ENCODE data around the gene ADGRG7.

ADGRG7 gene

DNA sequence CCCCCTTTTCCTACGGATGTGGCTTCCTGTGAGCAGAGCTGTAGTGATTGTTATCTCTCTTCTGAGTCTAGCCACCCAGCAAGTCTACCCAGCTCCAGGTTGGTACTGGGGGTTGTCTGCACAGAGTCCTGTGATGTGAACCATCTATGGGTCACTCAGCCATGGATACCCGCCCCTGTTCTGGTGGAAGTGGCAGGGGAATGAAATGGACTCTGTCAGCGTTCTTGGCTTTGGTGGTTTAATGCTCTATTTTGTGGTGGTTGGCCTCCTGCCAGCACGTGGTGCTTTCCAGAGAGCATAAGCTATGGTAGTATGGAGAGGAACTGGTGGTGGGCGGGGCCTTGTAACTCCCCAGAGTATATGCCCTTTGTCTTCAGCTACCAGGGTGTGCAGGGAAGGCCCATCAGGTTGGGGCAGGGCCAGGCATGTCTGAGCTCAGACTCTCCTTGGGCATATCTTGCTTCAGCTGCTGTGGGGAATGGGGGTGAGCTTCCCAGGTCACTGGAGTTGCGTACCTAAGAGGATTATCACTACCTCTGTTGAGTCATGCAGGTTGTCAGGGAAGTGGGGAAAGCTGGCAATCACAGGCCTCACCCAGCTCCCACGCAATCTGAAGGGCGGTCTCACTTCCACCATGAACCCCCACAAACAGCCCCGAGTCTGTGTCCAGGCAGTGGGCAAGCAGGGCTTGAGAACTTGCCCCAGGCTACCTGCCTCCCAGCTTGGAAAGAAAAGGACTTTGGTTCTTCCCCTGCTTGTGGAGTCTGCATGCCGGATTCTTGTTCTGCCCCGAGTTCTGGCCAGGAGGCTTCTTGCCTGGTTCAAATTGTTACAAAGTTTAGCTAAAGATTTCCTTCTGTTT, 9.0 kb upstream of the ADGRG7 start:
- no peak for DNase-seq

DNA sequence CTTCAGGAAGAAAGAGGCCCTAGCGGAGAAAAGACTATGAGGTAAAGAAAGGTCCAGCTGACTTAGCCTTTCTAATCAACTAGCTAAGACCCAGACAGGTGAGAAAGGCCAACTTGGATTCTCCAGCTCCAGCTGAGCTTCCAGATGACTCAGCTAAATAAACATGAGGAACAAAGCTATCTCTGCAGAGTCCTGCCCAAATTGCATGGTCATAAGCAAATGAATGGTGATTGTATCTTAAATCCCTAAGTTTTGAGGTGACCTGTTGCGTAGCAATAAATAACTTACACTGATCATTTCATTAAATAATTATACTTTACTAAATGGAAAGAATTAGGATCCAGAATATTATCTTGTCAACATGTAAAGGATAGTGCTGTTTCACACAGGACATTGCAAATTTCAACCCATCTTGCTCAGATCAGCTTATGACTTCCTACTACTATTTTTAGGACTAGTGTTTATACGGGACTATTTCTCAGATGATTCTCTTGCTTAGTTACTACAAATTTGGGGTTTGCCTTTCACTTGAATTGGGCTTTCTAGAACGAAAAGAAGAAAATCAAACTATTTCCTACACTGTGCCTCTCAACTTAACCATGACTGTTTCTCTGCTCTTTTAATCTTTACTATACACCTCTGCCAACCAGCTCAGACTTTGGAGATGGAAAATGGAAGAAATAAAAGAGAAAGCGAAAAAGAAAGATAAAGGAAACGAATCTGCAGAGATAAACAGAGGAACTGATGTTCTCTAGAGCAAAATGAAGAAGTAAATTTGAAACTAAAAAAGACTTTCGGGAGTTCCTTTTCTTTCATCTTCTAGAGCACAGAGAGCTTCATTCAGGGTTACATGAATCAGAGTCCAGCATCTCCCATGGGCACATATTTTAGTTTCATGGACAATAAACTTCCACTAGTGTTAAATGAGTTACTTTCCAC, 6.6 kb upstream of the ADGRG7 start:
- DNase-seq = no peak

- no peak for DNase-seq
These were observed 5.9 kb upstream of the ADGRG7 start for GRCh38 chr3:100603469-100603868.

GRCh38 chr3:100605358-100605757, 4.0 kb upstream of the ADGRG7 start:
- no peak for DNase-seq

DNA sequence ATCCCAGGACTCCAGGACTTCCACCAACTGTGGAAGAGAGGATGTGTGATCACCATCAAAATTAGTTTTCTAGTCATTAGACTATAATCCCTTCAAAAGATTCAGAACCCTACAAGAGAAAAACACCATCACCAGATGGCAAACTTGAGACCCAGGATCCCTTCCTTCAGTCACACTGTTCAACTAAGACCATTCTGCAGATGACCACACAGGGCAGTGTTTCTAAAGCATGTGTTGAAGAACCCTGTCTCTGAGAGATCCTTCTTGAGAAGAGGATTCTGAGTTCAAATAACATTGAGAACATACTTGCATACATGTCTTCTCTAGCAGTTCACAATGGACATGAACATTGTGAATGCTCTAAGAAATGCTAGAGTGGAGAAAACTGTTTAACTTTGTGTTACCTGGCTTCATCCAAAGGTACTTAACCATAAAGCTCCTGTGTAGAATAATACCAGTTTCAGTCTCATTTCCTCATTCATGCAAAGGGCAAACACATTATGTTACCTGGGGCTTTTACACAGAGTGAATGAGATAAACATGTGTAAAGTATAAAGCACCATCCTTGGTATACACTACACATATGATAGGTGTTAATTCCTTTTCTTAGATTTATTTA, 2.4 kb upstream of the ADGRG7 start:
- no peak for DNase-seq

- DNase-seq = no peak
These were observed 562 bp downstream of the ADGRG7 start for GRCh38 chr3:100609963-100610362.

- no peak for DNase-seq
These were observed 1.8 kb downstream of the ADGRG7 start for GRCh38 chr3:100611221-100611620.

DNA sequence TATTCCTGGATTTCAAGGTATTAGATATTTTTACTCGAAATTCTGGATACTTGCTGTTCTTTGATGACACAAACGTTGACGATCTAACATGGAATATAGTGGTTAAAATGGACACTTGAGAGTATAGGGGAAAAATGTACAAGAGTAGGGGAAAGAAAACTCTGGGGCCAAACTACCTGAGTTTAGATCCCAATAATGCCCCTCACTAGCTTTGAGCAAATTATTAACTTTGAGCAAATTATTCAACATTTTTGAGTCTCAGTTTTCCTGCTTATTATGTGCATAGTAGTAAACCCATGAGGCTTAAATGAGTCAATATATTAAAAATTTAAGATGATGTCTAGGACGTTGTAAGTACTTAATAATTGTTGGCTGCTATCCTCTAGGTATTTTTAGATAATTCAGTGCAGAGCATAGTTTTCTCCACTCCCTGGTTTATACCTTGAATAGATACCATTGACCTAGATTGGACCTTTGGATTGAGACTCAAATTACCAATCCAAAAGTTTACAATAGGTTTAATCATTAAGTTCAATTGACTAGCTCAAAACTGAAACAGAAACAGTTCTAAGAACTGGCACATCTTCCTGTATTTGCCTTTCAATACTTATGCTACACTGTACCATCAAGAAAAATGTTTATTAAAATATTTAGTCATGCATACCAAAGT, 4.5 kb downstream of the ADGRG7 start:
- no peak for DNase-seq

- DNase-seq = no peak
These were observed 5.5 kb downstream of the ADGRG7 start for GRCh38 chr3:100614941-100615340.

GRCh38 chr3:100615684-100616083, 6.3 kb downstream of the ADGRG7 start:
- no peak for DNase-seq

DNA sequence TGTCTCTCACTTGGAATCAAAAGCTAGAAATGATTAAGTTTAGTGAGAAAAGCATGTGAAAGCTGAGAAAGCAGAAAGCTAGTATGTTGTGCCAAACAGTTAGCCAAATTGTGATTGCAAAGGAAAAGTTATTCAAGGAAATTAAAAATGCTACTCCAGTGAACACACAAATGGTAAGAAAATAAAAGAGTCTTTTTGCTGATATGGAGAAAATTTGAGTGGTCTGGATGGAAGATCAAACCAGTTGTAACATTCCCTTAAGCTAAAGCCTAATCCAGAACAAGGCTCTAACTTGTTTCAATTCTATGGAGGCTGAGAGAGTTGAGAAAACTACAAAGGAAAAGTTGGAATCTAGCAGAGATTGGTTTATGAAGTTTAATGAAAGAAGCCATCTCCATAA, 11.8 kb downstream of the ADGRG7 start:
- no peak for DNase-seq

DNA sequence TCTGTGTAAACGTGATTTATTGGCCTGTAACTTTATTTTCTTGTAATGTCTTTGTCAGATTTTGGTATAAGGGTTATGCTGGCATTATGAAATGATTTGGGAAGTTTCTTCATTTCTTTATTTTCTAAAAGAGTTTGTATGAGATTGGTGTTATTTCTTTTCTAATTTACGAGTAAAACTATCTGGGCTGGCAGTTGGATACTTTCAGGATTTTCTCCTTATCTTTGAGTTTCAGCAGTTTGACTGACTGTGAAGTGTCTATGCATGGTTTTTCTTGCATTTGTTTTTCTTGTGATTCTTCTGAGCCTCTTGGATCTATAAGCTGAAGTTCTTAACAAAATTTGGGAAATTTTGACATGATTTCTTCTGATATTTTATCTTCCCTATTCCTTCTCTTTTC, 18.1 kb downstream of the ADGRG7 start:
- no peak for DNase-seq

DNA sequence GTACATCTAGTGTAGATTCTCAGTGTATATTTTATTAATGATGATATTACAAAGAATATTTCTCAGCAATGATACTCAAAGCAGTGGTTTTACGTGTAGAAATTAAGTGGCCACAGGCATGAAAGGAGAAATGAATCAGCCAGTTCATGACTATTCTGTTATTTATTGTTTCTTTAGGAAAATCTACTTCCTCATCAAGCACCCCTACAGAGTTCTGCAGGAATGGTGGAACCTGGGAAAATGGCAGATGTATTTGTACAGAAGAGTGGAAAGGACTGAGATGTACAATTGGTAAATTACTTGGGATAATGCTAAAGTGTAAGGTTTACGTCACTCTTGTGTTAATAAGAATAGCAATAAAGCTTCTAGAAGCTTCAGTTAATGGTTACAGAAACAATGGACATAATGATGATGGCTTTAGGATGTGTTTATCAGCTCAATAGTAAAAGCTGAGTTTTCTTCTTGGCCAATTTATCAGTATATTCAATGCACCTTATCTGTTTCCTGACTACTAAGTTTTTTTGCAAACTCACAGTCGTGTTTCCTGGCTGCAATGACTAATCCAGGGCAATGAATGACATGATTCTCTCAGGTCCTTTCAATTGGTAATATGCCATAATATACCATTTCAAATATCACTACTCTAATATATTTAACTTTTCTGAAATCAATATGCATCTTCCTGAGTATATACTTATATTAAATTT, 20.2 kb downstream of the ADGRG7 start:
- DNase-seq = no peak

GRCh38 chr3:100630664-100631063, 21.3 kb downstream of the ADGRG7 start:
- no peak for DNase-seq

- no peak for DNase-seq
These were observed 21.8 kb downstream of the ADGRG7 start for GRCh38 chr3:100631236-100631635.

DNA sequence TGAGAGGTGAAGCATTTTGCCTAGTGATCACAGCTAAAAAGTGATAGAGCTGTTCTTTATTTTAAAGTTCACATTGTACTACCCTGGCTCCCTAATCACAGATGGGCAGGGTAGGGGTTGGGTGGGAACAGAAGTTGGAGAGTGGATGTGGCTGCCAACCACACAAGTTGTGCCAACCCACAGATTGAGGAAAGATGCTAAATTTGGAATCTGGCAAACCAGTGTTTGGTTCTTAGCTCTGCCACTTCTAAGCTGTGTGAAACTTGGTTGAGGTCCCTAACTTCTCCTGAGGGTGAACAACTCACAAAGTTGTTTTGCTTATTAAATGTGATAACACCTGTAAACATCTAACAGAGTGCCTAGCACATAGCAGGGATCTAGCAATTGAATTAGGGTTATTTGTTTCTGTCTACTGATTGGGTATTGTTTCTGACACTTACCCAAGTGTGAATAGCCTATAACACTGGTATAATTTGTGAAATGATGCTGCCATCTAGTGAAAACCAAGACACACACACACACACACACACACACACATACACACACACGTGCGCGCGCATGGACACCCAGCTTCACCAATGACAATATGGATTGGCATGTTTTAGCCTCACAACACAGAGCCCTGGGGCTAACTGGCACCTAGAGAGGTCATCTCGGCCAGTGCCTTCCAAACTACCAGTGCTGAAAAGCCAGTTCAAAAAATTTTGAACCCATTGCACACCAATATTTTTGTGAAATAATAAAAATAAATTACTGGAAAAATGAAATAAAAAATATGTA, 25.3 kb downstream of the ADGRG7 start:
- DNase-seq = no peak

GRCh38 chr3:100635273-100635701, 25.9 kb downstream of the ADGRG7 start:
- no peak for DNase-seq

GRCh38 chr3:100637197-100637631, 27.8 kb downstream of the ADGRG7 start:
- no peak for DNase-seq

- DNase-seq = no peak
These were observed 31.2 kb downstream of the ADGRG7 start for GRCh38 chr3:100640633-100641032.

- DNase-seq = no peak
These were observed 32.2 kb downstream of the ADGRG7 start for GRCh38 chr3:100641471-100642032.

- DNase-seq = no peak
These were observed 36.5 kb downstream of the ADGRG7 start for GRCh38 chr3:100645913-100646312.
